GM12878 (cell line): Measurements from ENCODE around the gene KRTAP10-8.

Experiments used
- ATF2 ChIP-seq: IDR thresholded peaks from 2 replicates; pipeline ENCODE4 v1.6.1; 2012; ENCODE audit warnings: low read length, inconsistent platforms
- ATF3 ChIP-seq: IDR thresholded peaks from 2 replicates; pipeline ENCODE4 v1.6.1; 2011; ENCODE audit warnings: low read depth, mild to moderate bottlenecking, low read length, moderate library complexity, borderline replicate concordance; ENCODE audit errors: extremely low read depth
- CTCF ChIP-seq, 3 experiments: IDR thresholded peaks in 2 of 3; conservative IDR thresholded peaks in 1 of 3; 2 replicates each; pipeline ENCODE4 v1.5.1; 2011; ENCODE audit warnings: low read depth in 3 of 3, low read length in 3 of 3, mild to moderate bottlenecking in 3 of 3, control low read depth in 2 of 3, moderate library complexity in 2 of 3, inconsistent platforms in 1 of 3, mixed read lengths in 1 of 3; ENCODE audit not compliant: control insufficient read depth in 2 of 3, insufficient read depth in 1 of 3; ENCODE audit errors: extremely low read depth in 1 of 3
- EP300 ChIP-seq, 2 experiments: fragments of 150-350 bp in 1 of 2; IDR thresholded peaks; 2 replicates each; pipeline ENCODE4 v1.6.1; 2011 to 2012; ENCODE audit warnings: low read depth in 2 of 2, low read length in 2 of 2, borderline replicate concordance in 1 of 2, improper control_type of control experiment in 1 of 2, inconsistent platforms in 1 of 2; ENCODE audit not compliant: control insufficient read depth in 1 of 2
- GABPA ChIP-seq: IDR thresholded peaks from 2 replicates; pipeline ENCODE4 v1.6.1; 2014; ENCODE audit warnings: antibody characterized with exemption, low read depth, mild to moderate bottlenecking, inconsistent platforms
- MXI1 ChIP-seq: fragments of 150-350 bp; IDR thresholded peaks from 2 replicates; pipeline ENCODE4 v1.6.1; 2011; ENCODE audit warnings: low read depth, mild to moderate bottlenecking, inconsistent platforms, low read length, improper control_type of control experiment
- POLR2A ChIP-seq: IDR thresholded peaks from 2 replicates; pipeline ENCODE4 v1.6.1; 2011; ENCODE audit warnings: low read depth, mild to moderate bottlenecking, low read length
- POU2F2 ChIP-seq: IDR thresholded peaks from 3 replicates; pipeline ENCODE4 v1.6.1; 2011; ENCODE audit warnings: low read depth, mild to moderate bottlenecking, low read length, borderline replicate concordance
- RFX5 ChIP-seq: IDR thresholded peaks from 2 replicates; pipeline ENCODE4 v1.6.1; 2011; ENCODE audit warnings: low read depth, low read length, improper control_type of control experiment
- SMC3 ChIP-seq: IDR thresholded peaks from 2 replicates; pipeline ENCODE4 v1.6.1; 2011; ENCODE audit warnings: low read length, improper control_type of control experiment, borderline replicate concordance
- TF ChIP-seq, protein P1 (sequence below): fragments of 450-650 bp; formaldehyde crosslinking; IDR thresholded peaks from 2 replicates; pipeline ENCODE4 v1.4.0; 2020; ENCODE audit warnings: mild to moderate bottlenecking, moderate library complexity

GRCh38 chr21:44567481-44568171 is 44.3 kb upstream of the KRTAP10-8 start:
- TF ChIP-seq MXI1 (no peak), ATF2 (no peak), SMC3 (no peak), GABPA (no peak), EP300 (IDR thresholded peaks at IDR 0.05; ENCODE audit: borderline replicate concordance in 1 of 2, control insufficient read depth in 1 of 2, low read depth in 2 of 2, low read length in 2 of 2) (no peak), CTCF (IDR thresholded peaks at IDR 0.05 in 2 of 3, conservative IDR thresholded peaks at IDR 0.05 in 1 of 3; ENCODE audit: control insufficient read depth in 2 of 3, extremely low read depth in 1 of 3, insufficient read depth in 1 of 3, low read depth in 3 of 3, low read length in 3 of 3) (no peak), RFX5 (no peak), ATF3 (no peak), POLR2A (no peak), POU2F2 (no peak)
- TF ChIP-seq, protein P1, sequence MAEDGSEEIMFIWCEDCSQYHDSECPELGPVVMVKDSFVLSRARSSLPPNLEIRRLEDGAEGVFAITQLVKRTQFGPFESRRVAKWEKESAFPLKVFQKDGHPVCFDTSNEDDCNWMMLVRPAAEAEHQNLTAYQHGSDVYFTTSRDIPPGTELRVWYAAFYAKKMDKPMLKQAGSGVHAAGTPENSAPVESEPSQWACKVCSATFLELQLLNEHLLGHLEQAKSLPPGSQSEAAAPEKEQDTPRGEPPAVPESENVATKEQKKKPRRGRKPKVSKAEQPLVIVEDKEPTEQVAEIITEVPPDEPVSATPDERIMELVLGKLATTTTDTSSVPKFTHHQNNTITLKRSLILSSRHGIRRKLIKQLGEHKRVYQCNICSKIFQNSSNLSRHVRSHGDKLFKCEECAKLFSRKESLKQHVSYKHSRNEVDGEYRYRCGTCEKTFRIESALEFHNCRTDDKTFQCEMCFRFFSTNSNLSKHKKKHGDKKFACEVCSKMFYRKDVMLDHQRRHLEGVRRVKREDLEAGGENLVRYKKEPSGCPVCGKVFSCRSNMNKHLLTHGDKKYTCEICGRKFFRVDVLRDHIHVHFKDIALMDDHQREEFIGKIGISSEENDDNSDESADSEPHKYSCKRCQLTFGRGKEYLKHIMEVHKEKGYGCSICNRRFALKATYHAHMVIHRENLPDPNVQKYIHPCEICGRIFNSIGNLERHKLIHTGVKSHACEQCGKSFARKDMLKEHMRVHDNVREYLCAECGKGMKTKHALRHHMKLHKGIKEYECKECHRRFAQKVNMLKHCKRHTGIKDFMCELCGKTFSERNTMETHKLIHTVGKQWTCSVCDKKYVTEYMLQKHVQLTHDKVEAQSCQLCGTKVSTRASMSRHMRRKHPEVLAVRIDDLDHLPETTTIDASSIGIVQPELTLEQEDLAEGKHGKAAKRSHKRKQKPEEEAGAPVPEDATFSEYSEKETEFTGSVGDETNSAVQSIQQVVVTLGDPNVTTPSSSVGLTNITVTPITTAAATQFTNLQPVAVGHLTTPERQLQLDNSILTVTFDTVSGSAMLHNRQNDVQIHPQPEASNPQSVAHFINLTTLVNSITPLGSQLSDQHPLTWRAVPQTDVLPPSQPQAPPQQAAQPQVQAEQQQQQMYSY = no peak
